KG1 (cell line): ENCODE measurements around the gene MALAT1.
A peak's percentile ranks its signal among the peaks of the same experiment; 100 is the strongest.
"Not testable (repeated sequence)": the region's sequence is repeated elsewhere in the genome, so short reads cannot be mapped to it uniquely, and the experiment has no call there.

Source experiments
- DNase-seq: peaks from one replicate; lab custom pipeline; 2025; lab: John Stamatoyannopoulos, UW

Gene MALAT1

GRCh38 chr11:65498727-65498976, 193 bp upstream of the MALAT1 start:
- DNase-seq: no peak

- DNase-seq: no peak
Measured at GRCh38 chr11:65499713-65500386, 1.0 kb downstream of the MALAT1 start.

GRCh38 chr11:65500387-65501185, 1.7 kb downstream of the MALAT1 start:
- DNase-seq: no peak

- DNase-seq: no peak
Measured at GRCh38 chr11:65501186-65501471, 2.3 kb downstream of the MALAT1 start.

GRCh38 chr11:65501472-65502273, 2.8 kb downstream of the MALAT1 start:
- DNase-seq: no peak

- DNase-seq: no peak
Measured at GRCh38 chr11:65502274-65502554, 3.4 kb downstream of the MALAT1 start.

GRCh38 chr11:65502555-65503367, 3.9 kb downstream of the MALAT1 start:
- DNase-seq: no peak

- DNase-seq: no peak
Measured at GRCh38 chr11:65503368-65503948, 4.6 kb downstream of the MALAT1 start.

- peak; percentile 52 for DNase-seq
Measured at GRCh38 chr11:65503949-65504673, 5.3 kb downstream of the MALAT1 start.

GRCh38 chr11:65504674-65505465, 6.0 kb downstream of the MALAT1 start:
- DNase-seq: no peak

- DNase-seq: no peak
Measured at GRCh38 chr11:65505466-65506289, 6.8 kb downstream of the MALAT1 start.

- DNase-seq: no peak
Measured at GRCh38 chr11:65506290-65506771, 7.5 kb downstream of the MALAT1 start.

- peak; percentile 91 for DNase-seq
Measured at GRCh38 chr11:65506772-65507505, 8.1 kb downstream of the MALAT1 start.

- DNase-seq: not testable (repeated sequence)
Measured at GRCh38 chr11:65512311-65512710, 13.5 kb downstream of the MALAT1 start.

GRCh38 chr11:65516135-65516968, 17.5 kb downstream of the MALAT1 start:
- no peak for DNase-seq

- DNase-seq: not testable (repeated sequence)
Measured at GRCh38 chr11:65518941-65519549, 20.2 kb downstream of the MALAT1 start.

- DNase-seq: not testable (repeated sequence)
Measured at GRCh38 chr11:65521777-65522521, 23.1 kb downstream of the MALAT1 start.
